Lower lobe of right lung (tissue), 2 donors: ENCODE measurements around the gene PLB1. TPM values are rescaled to one million over a fixed set of nuclear protein-coding genes. Genes with fewer than 3 reads are reported as not detected.
A peak's percentile ranks its signal among the peaks of the same experiment; 100 is the strongest.

ENCODE experiments used
- ATAC-seq, 2 donors: fragments of 200-7000 bp; cut with Tn5 transposase; one replicate each; pipeline ENCODE4 v1.9.1; 2020 to 2022; ENCODE audit warnings: mild to moderate bottlenecking in 2 of 2, moderate library complexity in 2 of 2
- DNase-seq: peaks from one replicate; pipeline ENCODE4 v3.0.0-alpha.2; 2020
- H3K27ac ChIP-seq: fragments of 200-600 bp; one replicate; pipeline ENCODE4 v1.8.0; 2022
- H3K27me3 ChIP-seq: fragments of 200-600 bp; one replicate; pipeline ENCODE4 v1.8.0; 2022; ENCODE audit warnings: low read depth
- H3K36me3 ChIP-seq: fragments of 200-600 bp; one replicate; pipeline ENCODE4 v1.8.0; 2022; ENCODE audit warnings: mild to moderate bottlenecking
- H3K4me1 ChIP-seq: fragments of 200-600 bp; one replicate; pipeline ENCODE4 v1.8.0; 2022
- H3K4me3 ChIP-seq: fragments of 200-600 bp; one replicate; pipeline ENCODE4 v1.8.0; 2022; ENCODE audit warnings: mild to moderate bottlenecking
- H3K9me3 ChIP-seq: fragments of 200-600 bp; one replicate; pipeline ENCODE4 v1.8.0; 2022
- intact Hi-C: fragments of 100-400 bp; cut with DNase I; formaldehyde crosslinking; loops from one replicate; pipeline ENCODE4 v1.11.0; 2022
- total RNA-seq: library from RNA; stranded (reverse); fragmentation: NEBNext Ultra II Directional; extraction: Animal tissue kit (Norgen Biotek cat#: 25700); gene quantifications from one replicate; pipeline ENCODE4 v1.2.1, GENCODE V29; 2021
- TF ChIP-seq, protein P1 (sequence below): fragments of 200-600 bp; IDR thresholded peaks from one replicate; pipeline ENCODE4 v1.8.0; 2022; ENCODE audit warnings: antibody characterized with exemption, mild to moderate bottlenecking
- donor health status: DM: no; HTN: yes; CAD: no; lungs with severe emphysema.

The PLB1 gene
- total RNA-seq, 1 donor from 2014 or later = 5.5 TPM

DNA sequence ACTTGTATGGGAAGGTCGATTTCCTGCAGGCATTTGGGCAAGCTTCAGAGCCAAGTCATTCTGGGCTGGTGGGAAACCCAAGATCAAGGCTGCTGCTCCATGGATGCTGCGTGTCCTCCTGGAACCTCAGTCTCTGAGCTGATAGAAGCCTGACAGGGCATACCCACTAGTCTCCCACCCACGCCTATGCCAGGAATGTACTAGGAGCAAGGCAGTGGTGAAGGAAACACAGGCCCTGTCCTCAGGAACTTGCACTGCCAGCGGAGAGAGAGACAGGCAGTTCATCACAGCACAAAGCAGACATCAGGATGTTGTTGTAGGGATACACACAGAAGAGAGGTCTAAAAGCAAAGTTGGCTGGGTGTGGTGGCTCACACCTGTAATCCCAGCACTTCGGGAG lies 84.2 kb downstream of the PLB1 start:
- Histone ChIP-seq H3K4me3 (no peak overlapping the region), H3K27ac (no peak overlapping the region), H3K36me3 (no peaks in the 10 kb centered on the region), H3K9me3 (no peaks in the 10 kb centered on the region), H3K27me3 (no peaks in the 10 kb centered on the region), H3K4me1 (no peaks in the 10 kb centered on the region)
- ATAC-seq (no peak), DNase-seq (no peak)
- intact Hi-C loops = no loop called here
- TF ChIP-seq, protein P1, sequence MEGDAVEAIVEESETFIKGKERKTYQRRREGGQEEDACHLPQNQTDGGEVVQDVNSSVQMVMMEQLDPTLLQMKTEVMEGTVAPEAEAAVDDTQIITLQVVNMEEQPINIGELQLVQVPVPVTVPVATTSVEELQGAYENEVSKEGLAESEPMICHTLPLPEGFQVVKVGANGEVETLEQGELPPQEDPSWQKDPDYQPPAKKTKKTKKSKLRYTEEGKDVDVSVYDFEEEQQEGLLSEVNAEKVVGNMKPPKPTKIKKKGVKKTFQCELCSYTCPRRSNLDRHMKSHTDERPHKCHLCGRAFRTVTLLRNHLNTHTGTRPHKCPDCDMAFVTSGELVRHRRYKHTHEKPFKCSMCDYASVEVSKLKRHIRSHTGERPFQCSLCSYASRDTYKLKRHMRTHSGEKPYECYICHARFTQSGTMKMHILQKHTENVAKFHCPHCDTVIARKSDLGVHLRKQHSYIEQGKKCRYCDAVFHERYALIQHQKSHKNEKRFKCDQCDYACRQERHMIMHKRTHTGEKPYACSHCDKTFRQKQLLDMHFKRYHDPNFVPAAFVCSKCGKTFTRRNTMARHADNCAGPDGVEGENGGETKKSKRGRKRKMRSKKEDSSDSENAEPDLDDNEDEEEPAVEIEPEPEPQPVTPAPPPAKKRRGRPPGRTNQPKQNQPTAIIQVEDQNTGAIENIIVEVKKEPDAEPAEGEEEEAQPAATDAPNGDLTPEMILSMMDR = no peak

DNA sequence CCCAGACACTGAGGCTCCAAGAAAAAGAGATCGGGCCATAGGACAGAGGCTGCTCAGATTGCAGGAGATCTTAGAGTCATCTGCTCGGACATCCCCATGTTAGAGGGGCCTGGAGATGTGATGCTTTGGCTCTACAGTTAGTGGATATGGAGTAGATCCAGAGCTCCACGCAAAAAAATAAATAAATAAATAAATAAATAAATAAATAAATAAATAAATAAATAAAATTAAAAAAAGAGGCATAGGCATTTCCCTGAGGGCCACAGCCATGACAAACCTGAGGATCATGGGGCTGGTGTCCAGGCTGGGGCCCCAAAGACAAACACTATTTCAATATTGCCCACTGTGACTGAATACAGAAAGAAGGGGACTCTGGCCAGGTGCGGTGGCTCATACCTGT lies 85.5 kb downstream of the PLB1 start:
- Histone ChIP-seq H3K36me3 (no peaks in the 10 kb centered on the region), H3K27me3 (no peaks in the 10 kb centered on the region), H3K27ac (no peak overlapping the region), H3K9me3 (no peaks in the 10 kb centered on the region), H3K4me1 (no peaks in the 10 kb centered on the region), H3K4me3 (no peak overlapping the region)
- TF ChIP-seq, protein P1 = no peak
- intact Hi-C loops = no loop called here
- DNase-seq (no peak), ATAC-seq (no peak)

DNA sequence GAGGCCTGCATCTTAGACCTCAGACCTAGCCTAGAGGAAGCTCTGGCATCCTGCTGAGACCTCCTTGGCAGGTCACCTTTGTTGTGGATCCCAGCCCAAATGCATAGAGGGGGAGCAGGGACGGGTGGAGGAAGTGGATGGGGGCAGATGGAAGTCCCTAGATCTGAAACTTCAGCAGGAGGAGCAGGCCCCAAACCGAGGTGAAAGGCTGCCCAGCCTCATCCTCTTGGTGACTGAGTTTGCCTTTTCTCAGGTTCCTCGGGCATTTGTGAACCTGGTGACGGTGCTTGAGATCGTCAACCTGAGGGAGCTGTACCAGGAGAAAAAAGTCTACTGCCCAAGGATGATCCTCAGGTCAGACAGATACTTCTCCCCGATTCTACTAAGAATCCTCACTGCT lies 86.3 kb downstream of the PLB1 start:
- TF ChIP-seq, protein P1 = no peak
- Histone ChIP-seq H3K4me1 (no peaks in the 10 kb centered on the region), H3K4me3 (no peak overlapping the region), H3K9me3 (no peaks in the 10 kb centered on the region), H3K36me3 (no peaks in the 10 kb centered on the region), H3K27me3 (no peaks in the 10 kb centered on the region), H3K27ac (no peak overlapping the region)
- DNase-seq (no peak), ATAC-seq (no peak)
- intact Hi-C loops = no loop called here

DNA sequence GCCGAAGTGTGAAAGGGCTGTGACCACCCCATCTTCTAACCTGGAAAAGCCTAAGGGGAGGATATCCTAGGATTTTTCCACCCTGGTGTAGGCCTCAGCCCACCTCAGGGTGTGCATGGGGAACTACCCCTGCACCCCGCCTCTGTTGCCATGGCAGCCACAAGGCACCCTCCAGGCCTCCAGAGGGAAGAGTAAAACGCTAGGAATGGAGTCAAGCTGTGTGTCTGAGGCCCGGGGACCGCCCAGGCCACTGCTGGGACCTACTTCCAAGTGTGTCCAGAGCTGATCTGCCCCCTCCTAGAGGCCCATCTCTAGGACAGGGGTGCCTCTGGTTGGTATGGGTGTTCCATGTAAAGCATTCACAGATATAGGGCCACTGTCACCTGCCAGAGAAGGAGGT lies 86.7 kb downstream of the PLB1 start:
- no peaks in the 10 kb centered on the region for H3K4me1 ChIP-seq
- no peak overlapping the region for H3K4me3 ChIP-seq
- intact Hi-C loops = no loop called here
- no peak overlapping the region for H3K27ac ChIP-seq
- TF ChIP-seq, protein P1 = no peak
- no peak for ATAC-seq
- H3K36me3 ChIP-seq = no peaks in the 10 kb centered on the region
- no peak for DNase-seq
- H3K9me3 ChIP-seq = no peaks in the 10 kb centered on the region
- no peaks in the 10 kb centered on the region for H3K27me3 ChIP-seq

DNA sequence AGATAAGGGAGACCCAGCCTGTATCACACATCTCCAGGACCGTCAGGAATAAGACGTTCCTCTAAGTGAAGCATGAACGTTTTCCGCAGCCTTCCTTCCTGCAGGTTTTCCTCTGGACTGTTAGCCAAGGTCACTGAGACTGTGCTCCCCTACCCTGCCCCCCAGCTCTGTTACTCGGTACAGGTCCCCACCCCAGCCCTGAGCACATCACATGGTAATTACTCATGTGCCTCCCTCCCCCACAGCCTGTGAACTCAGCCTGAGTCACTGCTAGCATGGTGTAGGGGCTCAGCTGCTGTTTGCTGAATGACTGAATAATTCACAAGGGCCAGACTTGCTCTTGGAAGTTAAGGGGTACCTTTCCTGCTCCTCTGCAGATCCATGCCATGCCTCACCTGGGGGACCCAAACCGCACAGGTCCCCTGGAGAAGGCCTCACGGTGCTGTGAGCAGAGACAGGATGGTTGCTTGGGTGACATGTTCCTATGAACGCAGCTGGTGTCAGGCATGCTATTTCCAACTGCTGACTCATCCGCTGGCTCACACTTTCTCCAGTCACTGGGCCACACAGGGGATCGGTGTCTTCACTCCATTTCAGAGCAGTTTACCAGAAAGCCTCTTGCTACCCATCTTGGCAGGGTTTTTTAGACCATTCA lies 88.2 kb downstream of the PLB1 start:
- H3K9me3 ChIP-seq = no peaks in the 10 kb centered on the region
- H3K27ac ChIP-seq = peak overlapping the region; percentile 32
- H3K27me3 ChIP-seq = no peaks in the 10 kb centered on the region
- H3K4me1 ChIP-seq = no peaks in the 10 kb centered on the region
- TF ChIP-seq, protein P1 = no peak
- no peaks in the 10 kb centered on the region for H3K36me3 ChIP-seq
- no peak overlapping the region for H3K4me3 ChIP-seq
- no peak for DNase-seq
- ATAC-seq = peak; percentile 68 to 72
- intact Hi-C loops = no loop called here
